ENCODE results near the gene GMDS. TPM values are rescaled to one million over a fixed set of nuclear protein-coding genes. Genes with fewer than 3 reads are reported as not detected.

GMDS gene
- total RNA-seq, 1 experiment from 2014 or later = 31.1 TPM

- TF ChIP-seq, protein P1, sequence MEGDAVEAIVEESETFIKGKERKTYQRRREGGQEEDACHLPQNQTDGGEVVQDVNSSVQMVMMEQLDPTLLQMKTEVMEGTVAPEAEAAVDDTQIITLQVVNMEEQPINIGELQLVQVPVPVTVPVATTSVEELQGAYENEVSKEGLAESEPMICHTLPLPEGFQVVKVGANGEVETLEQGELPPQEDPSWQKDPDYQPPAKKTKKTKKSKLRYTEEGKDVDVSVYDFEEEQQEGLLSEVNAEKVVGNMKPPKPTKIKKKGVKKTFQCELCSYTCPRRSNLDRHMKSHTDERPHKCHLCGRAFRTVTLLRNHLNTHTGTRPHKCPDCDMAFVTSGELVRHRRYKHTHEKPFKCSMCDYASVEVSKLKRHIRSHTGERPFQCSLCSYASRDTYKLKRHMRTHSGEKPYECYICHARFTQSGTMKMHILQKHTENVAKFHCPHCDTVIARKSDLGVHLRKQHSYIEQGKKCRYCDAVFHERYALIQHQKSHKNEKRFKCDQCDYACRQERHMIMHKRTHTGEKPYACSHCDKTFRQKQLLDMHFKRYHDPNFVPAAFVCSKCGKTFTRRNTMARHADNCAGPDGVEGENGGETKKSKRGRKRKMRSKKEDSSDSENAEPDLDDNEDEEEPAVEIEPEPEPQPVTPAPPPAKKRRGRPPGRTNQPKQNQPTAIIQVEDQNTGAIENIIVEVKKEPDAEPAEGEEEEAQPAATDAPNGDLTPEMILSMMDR (IDR thresholded peaks at IDR 0.05; ENCODE audit: insufficient read depth in 1 of 2, low read depth in 1 of 2, low read length in 1 of 2, severe bottlenecking in 1 of 2, unreplicated experiment in 1 of 2) = no peak
- Histone ChIP-seq H3K9me3 (no peaks in the 10 kb centered on the region), H3K27me3 (replicated peaks; ENCODE audit: control insufficient read depth, insufficient read depth, low read length) (no peaks in the 10 kb centered on the region), H3K36me3 (ENCODE audit: control insufficient read depth, insufficient read depth, low read length) (no peaks in the 10 kb centered on the region), H3K4me1 (peaks cover 3% of the 10 kb centered on the region; the same call in 1 of the 2 replicates), H3K4me3 (ENCODE audit: low read depth, low read length) (no peak overlapping the region)
- POLR2A ChIA-PET = no interaction called here
- BruUV-seq (replicated peaks) = no TSS peak
- Mint-ChIP-seq H3K4me1 (ENCODE audit: low read depth, unreplicated experiment) (peaks cover 10% of the 10 kb centered on the region), H3K27ac (ENCODE audit: unreplicated experiment) (no peak overlapping the region), H3K9me3 (ENCODE audit: unreplicated experiment) (no peaks in the 10 kb centered on the region), H3K36me3 (ENCODE audit: insufficient read depth, unreplicated experiment) (no peaks in the 10 kb centered on the region), H3K4me3 (ENCODE audit: unreplicated experiment) (no peak overlapping the region), H3K27me3 (ENCODE audit: insufficient read depth, unreplicated experiment) (no peaks in the 10 kb centered on the region)
- CTCF ChIA-PET = no interaction called here
- no peak for DNase-seq
- intact Hi-C loops (cut with micrococcal nuclease; ENCODE audit: unreplicated experiment) = no loop called here
Measured at GRCh38 chr6:1729750-1730140, 515.7 kb downstream of the GMDS start.

GRCh38 chr6:1729133-1729749 is 516.2 kb downstream of the GMDS start:
- no TSS peak for BruUV-seq (replicated peaks)
- TF ChIP-seq, protein P1 (IDR thresholded peaks at IDR 0.05; ENCODE audit: insufficient read depth in 1 of 2, low read depth in 1 of 2, low read length in 1 of 2, severe bottlenecking in 1 of 2, unreplicated experiment in 1 of 2) = no peak
- Histone ChIP-seq H3K36me3 (ENCODE audit: control insufficient read depth, insufficient read depth, low read length) (no peaks in the 10 kb centered on the region), H3K27me3 (replicated peaks; ENCODE audit: control insufficient read depth, insufficient read depth, low read length) (no peaks in the 10 kb centered on the region), H3K4me1 (peaks cover 7% of the 10 kb centered on the region), H3K4me3 (ENCODE audit: low read depth, low read length) (no peak overlapping the region), H3K9me3 (no peaks in the 10 kb centered on the region)
- peaks cover 13% of the 10 kb centered on the region for H3K4me1 Mint-ChIP-seq (ENCODE audit: low read depth, unreplicated experiment)
- no peak overlapping the region for H3K4me3 Mint-ChIP-seq (ENCODE audit: unreplicated experiment)
- H3K9me3 Mint-ChIP-seq (ENCODE audit: unreplicated experiment) = no peaks in the 10 kb centered on the region
- no peaks in the 10 kb centered on the region for H3K27me3 Mint-ChIP-seq (ENCODE audit: insufficient read depth, unreplicated experiment)
- ChIA-PET CTCF (no interaction called here), POLR2A (no interaction called here)
- H3K27ac Mint-ChIP-seq (ENCODE audit: unreplicated experiment) = no peak overlapping the region
- no peaks in the 10 kb centered on the region for H3K36me3 Mint-ChIP-seq (ENCODE audit: insufficient read depth, unreplicated experiment)
- intact Hi-C loops (cut with micrococcal nuclease; ENCODE audit: unreplicated experiment) = no loop called here
- no peak for DNase-seq

GRCh38 chr6:1726341-1726768 is 519.0 kb downstream of the GMDS start:
- TF ChIP-seq, protein P1 (IDR thresholded peaks at IDR 0.05; ENCODE audit: insufficient read depth in 1 of 2, low read depth in 1 of 2, low read length in 1 of 2, severe bottlenecking in 1 of 2, unreplicated experiment in 1 of 2) = no peak
- H3K4me3 Mint-ChIP-seq (ENCODE audit: unreplicated experiment) = no peak overlapping the region
- no peaks in the 10 kb centered on the region for H3K36me3 Mint-ChIP-seq (ENCODE audit: insufficient read depth, unreplicated experiment)
- no peaks in the 10 kb centered on the region for H3K9me3 Mint-ChIP-seq (ENCODE audit: unreplicated experiment)
- ChIA-PET CTCF (no interaction called here), POLR2A (no interaction called here)
- no TSS peak for BruUV-seq (replicated peaks)
- intact Hi-C loops (cut with micrococcal nuclease; ENCODE audit: unreplicated experiment) = no loop called here
- no peaks in the 10 kb centered on the region for H3K9me3 ChIP-seq
- no peaks in the 10 kb centered on the region for H3K36me3 ChIP-seq (ENCODE audit: control insufficient read depth, insufficient read depth, low read length)
- H3K27me3 Mint-ChIP-seq (ENCODE audit: insufficient read depth, unreplicated experiment) = no peaks in the 10 kb centered on the region
- peaks cover 19% of the 10 kb centered on the region for H3K4me1 Mint-ChIP-seq (ENCODE audit: low read depth, unreplicated experiment)
- H3K27me3 ChIP-seq (replicated peaks; ENCODE audit: control insufficient read depth, insufficient read depth, low read length) = no peaks in the 10 kb centered on the region
- H3K4me3 ChIP-seq (ENCODE audit: low read depth, low read length) = no peak overlapping the region
- DNase-seq = no peak
- peaks cover 8% of the 10 kb centered on the region for H3K4me1 ChIP-seq
- H3K27ac Mint-ChIP-seq (ENCODE audit: unreplicated experiment) = no peak overlapping the region

Measured in Caco-2 (cell line).